Stimulated activated CD8-positive, alpha-beta memory T cell treated with anti-CD3 and anti-CD28 coated beads, Interleukin-15, amount 100 ng/mL, for 1 hour (primary cell): ENCODE data around the gene EPHA3.

Experiments used
- DNase-seq: peaks from one replicate; pipeline ENCODE4 v3.0.0-alpha.2; 2020; ENCODE audit warnings: low read depth

Gene EPHA3

GRCh38 chr3:89145995-89146394, 38.6 kb downstream of the EPHA3 start:
- DNase-seq, result no peak

- no peak for DNase-seq
These were observed 47.0 kb downstream of the EPHA3 start for GRCh38 chr3:89154416-89154815.

DNA sequence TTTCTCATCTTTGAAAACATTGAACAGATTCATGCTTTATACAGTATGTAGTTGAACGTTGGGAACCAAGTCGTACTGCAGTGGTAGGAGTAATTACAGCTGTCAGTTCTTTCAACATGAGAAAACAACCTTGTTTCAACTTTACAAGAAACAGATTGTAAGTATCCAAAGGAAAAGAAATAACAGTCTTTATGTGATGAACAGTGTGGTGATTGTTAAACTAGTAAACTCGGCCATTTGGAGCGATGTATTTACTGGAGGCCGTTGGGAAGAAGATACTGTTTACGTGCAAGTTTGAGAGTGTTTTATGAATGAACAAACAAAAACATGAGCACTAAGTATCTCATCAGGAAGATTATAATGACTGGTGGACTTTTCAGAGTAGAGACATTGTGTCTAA, 48.4 kb downstream of the EPHA3 start:
- DNase-seq, result no peak

GRCh38 chr3:89157575-89157974, 50.2 kb downstream of the EPHA3 start:
- DNase-seq, result no peak

- DNase-seq, result no peak
These were observed 52.2 kb downstream of the EPHA3 start for GRCh38 chr3:89159605-89160004.

DNA sequence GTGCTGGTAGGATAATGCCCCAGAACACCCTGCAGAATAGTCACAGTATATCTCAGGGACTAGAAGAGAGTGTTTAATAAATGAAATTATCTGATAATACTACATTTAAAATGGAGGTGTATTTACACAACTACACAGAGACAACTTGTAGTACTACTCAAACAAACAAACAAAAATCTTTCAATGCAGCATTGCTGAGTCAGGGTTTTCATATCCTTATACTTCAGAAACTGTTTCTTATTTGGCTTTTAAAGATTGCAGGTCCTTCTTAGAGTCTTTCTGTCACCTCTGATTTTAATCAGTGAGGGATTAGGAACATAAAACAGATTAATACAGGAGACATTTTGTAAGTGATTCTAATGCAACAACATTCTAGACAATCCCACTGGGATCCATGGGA, 57.4 kb downstream of the EPHA3 start:
- DNase-seq, result no peak

- DNase-seq, result no peak
These were observed 58.3 kb downstream of the EPHA3 start for GRCh38 chr3:89165636-89166263.

GRCh38 chr3:89171687-89172545, 64.5 kb downstream of the EPHA3 start:
- DNase-seq, result no peak

DNA sequence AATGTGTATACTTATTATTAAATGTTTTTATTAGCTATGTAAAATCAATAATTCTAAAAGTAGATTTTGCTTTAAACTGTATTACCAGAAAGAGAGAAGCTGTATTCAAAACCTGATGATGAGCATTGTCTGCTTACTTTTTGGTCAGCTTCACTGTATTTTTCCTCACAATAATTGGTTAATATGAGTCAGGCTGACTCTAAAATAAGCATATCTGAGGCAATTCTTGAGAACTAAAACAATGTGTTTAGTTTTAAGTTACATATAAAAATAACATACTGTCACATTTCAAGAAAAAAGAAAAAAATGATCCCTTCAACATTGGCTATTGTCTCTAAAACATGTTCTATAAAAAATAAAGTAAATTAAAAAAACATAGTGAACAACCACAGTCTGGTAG, 66.1 kb downstream of the EPHA3 start:
- no peak for DNase-seq

- no peak for DNase-seq
These were observed 72.1 kb downstream of the EPHA3 start for GRCh38 chr3:89179355-89180001.

DNA sequence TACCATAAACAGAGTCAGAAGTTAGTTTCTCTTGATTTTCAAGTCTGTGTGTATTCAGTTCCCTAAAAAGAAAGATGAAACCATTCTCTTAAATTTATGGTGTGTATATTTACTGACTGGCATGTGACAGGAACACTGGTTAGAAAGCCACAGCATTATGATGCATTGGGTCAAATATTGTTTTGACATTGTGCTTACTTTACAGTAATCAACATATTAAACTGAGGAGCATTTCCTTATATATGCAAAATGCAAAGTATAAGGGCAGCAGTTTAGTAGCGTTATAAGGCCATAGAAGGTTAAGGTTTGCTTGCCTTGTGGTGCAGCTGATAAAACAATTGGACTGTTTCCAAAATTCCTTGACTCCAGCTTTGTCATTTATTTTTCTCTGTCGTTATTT, 72.9 kb downstream of the EPHA3 start:
- no peak for DNase-seq

GRCh38 chr3:89182056-89182455, 74.6 kb downstream of the EPHA3 start:
- DNase-seq, result no peak

DNA sequence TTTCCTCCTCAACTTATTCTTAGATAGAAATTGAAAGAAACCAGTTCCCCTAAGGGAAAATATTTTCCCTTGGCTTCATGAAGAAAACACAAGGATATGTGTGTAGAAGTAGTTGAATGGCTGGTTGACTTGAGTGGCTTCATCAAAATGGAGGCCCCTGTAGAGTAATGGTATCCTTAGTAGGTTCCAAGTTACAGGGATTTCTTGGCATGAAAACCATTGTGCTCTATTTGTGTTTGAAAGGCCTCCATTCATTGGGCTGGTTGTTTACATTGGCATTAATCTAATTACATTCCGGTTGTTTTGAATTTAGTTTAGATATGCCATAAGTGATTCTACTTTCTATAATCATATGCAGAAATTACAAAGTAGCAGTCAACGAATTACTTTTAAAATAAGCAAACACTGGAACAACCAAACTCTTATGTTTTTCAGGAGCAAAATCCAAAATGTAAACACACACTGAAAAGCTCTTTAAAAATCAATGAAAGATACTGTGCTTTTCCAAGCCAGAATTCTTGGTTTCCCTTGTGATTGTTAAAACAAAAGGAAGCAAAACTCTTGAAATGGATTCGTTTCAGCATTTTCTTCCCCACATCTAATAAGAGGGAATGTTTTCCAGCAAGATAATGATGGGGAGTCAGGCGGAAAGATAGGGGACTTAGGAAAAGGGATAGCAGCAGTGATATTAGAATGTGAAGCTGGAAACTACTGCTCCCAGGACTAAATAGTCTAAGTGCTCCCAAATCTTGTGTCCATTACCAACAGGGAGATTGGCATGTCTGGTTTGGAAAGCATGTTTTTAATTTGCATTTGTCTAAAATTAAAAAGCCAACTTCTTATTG, 77.0 kb downstream of the EPHA3 start:
- DNase-seq, result no peak

DNA sequence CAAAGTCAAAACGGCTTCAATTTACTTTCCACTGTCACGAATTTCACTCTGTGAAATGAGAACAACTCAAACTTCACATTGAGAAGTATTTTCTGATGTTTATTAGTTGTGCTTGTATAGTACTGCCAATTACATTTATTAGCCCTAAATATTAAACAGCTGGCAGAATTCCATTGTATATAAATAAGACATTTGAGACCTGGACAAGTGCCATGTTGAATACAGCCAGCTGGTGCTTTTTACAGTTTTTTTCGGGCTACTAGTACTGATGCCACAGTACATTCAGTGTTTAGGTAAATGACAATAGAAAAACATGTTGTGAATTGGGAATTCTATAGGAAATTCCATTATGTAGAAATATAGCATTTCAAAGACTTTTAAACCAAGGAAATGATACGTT, 79.0 kb downstream of the EPHA3 start:
- no peak for DNase-seq

GRCh38 chr3:89198591-89198990, 91.2 kb downstream of the EPHA3 start:
- no peak for DNase-seq

DNA sequence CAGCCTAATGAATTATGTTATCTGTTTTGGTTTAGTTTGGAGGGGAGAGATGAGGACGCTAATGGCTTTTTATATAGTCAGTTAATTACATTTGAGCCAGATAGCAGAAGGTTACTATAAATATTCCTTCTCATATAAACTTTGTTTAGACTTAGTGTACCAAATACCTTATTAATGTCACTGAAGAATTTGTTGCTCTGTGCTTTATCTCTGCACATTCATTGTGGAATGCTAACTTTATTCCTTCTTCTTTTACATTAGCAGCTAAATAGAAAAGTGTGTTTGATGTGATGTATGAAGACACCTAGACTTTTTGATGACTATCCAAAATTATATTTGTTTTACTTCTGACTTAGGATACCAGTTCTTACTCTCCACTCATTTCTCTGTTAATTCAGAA, 105.2 kb downstream of the EPHA3 start:
- DNase-seq, result no peak

DNA sequence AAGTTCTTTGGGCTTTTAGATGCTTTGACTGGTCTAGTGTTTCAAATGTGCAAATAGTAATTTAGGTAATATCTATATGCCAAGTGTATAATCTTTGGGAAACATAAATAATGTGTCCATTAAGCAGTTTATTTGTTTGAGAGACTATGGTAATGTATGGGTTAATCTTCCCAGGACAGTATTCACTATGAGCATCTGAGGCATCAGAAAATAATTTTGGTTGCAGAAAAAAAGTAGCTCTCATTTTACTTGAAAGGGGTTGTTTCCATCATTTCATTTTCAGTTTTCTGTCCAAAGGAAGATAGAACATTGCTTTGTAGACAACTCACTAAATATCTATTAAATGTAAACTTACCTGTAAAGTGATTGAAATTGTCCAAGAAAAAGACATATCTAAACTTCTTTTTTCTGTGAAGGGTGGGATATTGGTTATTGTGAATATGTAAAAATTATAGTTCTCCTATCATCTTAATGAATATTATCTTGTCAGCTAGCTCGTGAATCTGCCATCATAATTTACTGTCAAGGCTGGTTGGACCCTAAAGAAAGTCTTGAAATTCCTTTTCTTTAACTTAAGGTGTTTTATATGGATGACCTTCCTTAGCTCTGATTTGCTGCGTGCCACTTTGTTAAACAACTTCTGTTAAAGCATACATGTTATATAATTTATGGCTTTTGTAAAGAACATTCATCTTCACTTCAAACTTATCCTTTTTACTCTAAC, 108.8 kb downstream of the EPHA3 start:
- DNase-seq, result no peak

DNA sequence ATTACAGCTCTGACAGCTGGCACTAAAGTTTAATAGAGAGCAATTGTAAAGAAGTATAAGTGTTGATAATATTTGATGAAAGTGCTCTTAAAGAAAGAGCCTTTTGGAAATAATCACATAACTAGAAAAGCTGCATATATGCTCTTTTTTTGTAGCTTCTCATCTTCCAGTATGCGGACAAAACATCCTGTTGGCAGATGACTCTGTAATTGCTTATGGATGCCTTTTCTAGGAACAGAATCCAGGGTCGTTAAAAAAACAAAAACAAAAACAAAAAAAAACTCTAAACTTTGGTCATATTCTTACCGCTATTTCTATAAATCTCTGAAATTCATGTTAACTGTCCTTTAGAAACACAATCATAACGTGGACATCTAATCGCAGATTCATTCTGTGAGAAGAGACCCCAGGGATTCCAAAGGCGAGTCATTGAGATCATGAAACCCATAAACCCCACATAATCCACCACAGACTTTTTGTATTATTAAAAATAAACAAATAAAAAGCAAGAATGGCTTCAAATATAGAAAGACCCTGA, 109.8 kb downstream of the EPHA3 start:
- DNase-seq, result no peak

DNA sequence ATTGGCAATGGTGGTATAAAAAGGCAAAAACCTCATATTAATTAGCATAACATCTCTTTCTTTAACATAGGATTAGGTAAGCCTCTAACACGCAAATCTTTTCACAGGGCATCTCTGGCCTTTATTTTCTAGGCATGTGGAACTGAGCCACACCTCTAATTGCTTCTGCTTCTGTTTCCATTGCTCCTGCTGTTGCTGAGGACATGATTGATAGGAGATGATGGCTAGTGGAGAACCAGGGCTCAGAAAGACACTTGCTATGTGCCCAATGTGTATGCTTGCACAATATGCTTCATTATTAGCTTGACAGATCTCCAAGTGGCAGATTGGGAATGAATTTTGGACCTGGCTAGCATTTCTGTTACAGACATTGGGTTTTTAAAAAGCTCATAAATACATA, 114.5 kb downstream of the EPHA3 start:
- no peak for DNase-seq

GRCh38 chr3:89223188-89223587, 115.8 kb downstream of the EPHA3 start:
- DNase-seq, result no peak

DNA sequence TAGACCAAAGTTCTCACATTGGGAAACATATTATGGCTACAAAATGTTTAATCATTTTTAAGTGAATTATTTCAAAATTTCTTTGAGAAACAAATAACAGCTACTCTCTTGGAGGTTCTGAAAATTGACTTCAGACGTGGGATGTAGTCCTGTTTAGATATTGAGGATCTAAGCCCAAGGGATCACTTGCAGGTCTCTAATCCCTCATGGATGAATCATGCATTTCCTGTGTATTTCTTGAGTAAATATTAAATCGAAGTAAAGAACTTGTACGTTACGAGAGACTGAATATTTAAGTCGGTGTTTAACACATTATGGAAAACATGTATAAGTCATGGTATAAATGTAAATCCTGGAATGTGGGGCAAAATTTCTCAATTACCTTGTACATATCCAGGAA, 119.8 kb downstream of the EPHA3 start:
- no peak for DNase-seq
